NCI-H345 (cell line): ENCODE data around the gene OR4L1.
"Not testable (repeated sequence)": the region's sequence is repeated elsewhere in the genome, so short reads cannot be mapped to it uniquely, and the experiment has no call there.

ENCODE experiments used
- DNase-seq: peaks from one replicate; lab custom pipeline; 2025; lab: John Stamatoyannopoulos, UW

The OR4L1 gene

GRCh38 chr14:20059745-20060144 lies at the start of gene OR4L1:
OR4L1 (plus strand) TSS chr14:20060045; CDS start chr14:20060045, 0 bp downstream.
- no peak for DNase-seq

GRCh38 chr14:20019257-20019865 lies 40.5 kb upstream of the OR4L1 start, which contains the start of gene OR4K14:
OR4K14 (minus strand) TSS chr14:20019307; CDS start chr14:20015193, 4,114 bp downstream.
- DNase-seq: no peak

GRCh38 chr14:20031058-20031457 lies 28.8 kb upstream of the OR4L1 start:
- no peak for DNase-seq

GRCh38 chr14:20035449-20035848 lies 24.4 kb upstream of the OR4L1 start:
- DNase-seq: no peak

- DNase-seq: no peak
Measured at GRCh38 chr14:20035938-20036337, 23.9 kb upstream of the OR4L1 start, which contains the start of gene OR4K13. OR4K13 (minus strand) TSS chr14:20036038; CDS start chr14:20034758, 1,280 bp downstream.

- no peak for DNase-seq
Measured at GRCh38 chr14:20044243-20044642, 15.6 kb upstream of the OR4L1 start.

GRCh38 chr14:20048202-20048601 lies 11.6 kb upstream of the OR4L1 start:
- no peak for DNase-seq

- no peak for DNase-seq
Measured at GRCh38 chr14:20092050-20092449, 32.2 kb downstream of the OR4L1 start.

- no peak for DNase-seq
Measured at GRCh38 chr14:20093442-20093841, 33.6 kb downstream of the OR4L1 start.

GRCh38 chr14:20098926-20099770 lies 39.3 kb downstream of the OR4L1 start:
- DNase-seq: not testable (repeated sequence)

GRCh38 chr14:20110438-20110837 lies 50.6 kb downstream of the OR4L1 start, which contains the start of gene OR4K17:
OR4K17 (plus strand) TSS chr14:20110739; CDS start chr14:20117500, 6,761 bp downstream.
- no peak for DNase-seq
